ENCODE results near the gene MX2. TPM values are rescaled to one million over a fixed set of nuclear protein-coding genes. Genes with fewer than 3 reads are reported as not detected.

MX2 gene
- total and polyA plus RNA-seq, 2 of the 8 experiments (the other 6 are each of a cell fraction or from before 2014, with no cell fraction given), result 3.1 to 8.9 TPM

DNA sequence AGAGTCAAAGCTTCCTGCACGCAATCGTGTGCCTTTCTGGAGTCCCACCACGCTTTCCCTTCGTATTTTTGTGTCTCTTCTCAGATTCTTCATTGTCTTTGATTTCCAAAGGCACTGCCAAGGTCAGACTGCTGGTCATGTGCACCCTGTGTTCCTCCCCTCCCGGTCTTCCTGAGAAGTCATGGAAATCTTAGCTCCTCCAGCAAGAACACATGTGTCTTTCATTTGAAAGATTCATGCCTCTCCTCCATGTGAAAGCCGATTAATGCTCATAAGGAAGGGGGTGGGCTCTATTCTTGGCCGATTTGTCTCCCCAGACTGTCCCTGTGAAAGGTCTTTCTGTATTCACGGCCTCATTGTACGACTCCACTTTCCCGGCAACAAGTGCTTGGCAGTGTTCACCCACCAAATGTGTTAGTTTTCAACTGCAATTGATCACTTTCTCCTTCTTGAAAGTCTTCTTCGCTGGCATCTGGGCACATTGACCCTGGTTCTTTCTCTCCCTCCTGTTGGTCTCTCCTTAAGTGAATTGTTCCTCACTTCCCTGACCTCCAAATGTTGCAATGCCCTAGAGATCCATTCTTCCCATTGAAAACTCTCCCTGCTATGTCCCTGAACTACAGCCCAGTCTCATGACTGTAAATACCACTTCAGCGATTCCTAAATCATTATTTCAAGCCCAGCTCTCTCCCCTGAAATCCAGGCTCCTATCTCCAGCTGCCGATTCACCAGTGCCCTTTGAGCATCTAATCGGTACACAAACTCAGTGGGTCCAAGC, 25.4 kb downstream of the MX2 start:
- FAIRE-seq (no peak), DNase-seq (ENCODE audit: low read depth in 1 of 2, low spot score in 2 of 2) (no peak)
- H2BK15ac ChIP-seq (ENCODE audit: low read length), result no peak overlapping the region
- peak overlapping the region; percentile 79 for H3K56ac ChIP-seq (replicated peaks; ENCODE audit: insufficient read length, low read depth, low read length)
- H2BK120ac ChIP-seq (replicated peaks; ENCODE audit: low read depth, low read length), result no peak overlapping the region
- no peak overlapping the region for H2AFZ ChIP-seq (ENCODE audit: low read length)
- H3K36me3 ChIP-seq (ENCODE audit: control insufficient read depth in 2 of 4, insufficient read depth in 4 of 4, low read length in 3 of 4), result no peaks in the 10 kb centered on the region
- CTCF ChIA-PET (ENCODE audit: partially characterized antibody), result interaction anchor here (1.0 kb wide), 1 partner anchor 75 kb away, joined by 3 read pairs; no protein-coding TSS in a partner anchor
- no peak overlapping the region for H3K27ac ChIP-seq (ENCODE audit: low read depth, low read length)
- H3K4me3 ChIP-seq (ENCODE audit: extremely low read depth in 1 of 4, insufficient read depth in 2 of 4, low read depth in 3 of 4, low read length in 4 of 4), result no peak overlapping the region
- no peak overlapping the region for H3K4me2 ChIP-seq (ENCODE audit: insufficient read depth in 1 of 2, low read depth in 2 of 2, low read length in 2 of 2)
- TF ChIP-seq JUND (IDR thresholded peaks at IDR 0.05; ENCODE audit: low read length), result no peak
- no peak for TF ChIP-seq FOSL1 (IDR thresholded peaks at IDR 0.05; ENCODE audit: insufficient read depth, low read depth, low read length)
- TF ChIP-seq CEBPB (IDR thresholded peaks at IDR 0.05; ENCODE audit: low read depth, low read length), result no peak
- H3K23me2 ChIP-seq (ENCODE audit: low read depth, low read length), result no peaks in the 10 kb centered on the region
- H4K91ac ChIP-seq (replicated peaks; ENCODE audit: insufficient read length, low read length), result no peak overlapping the region
- 0 out of 4 replicates have a peak, but pooled peaks cover 0 to 3% of the 10 kb centered on the region in 2 experiments for H3K9me3 ChIP-seq (ENCODE audit: insufficient read depth in 2 of 2, low read depth in 1 of 2, low read length in 1 of 2)
- H3K14ac ChIP-seq (ENCODE audit: insufficient read length), result no peak overlapping the region
- H3K79me2 ChIP-seq (ENCODE audit: control insufficient read depth in 1 of 2, insufficient read depth in 2 of 2, low read length in 2 of 2), result no peaks in the 10 kb centered on the region
- no peak overlapping the region for H3K4ac ChIP-seq (replicated peaks; ENCODE audit: insufficient read length, low read depth, low read length)
- 91% methylated on average over 14 of the region's 14 CpGs; no CpG with 5 or more reads in 1 of the 2 experiments for whole genome bisulfite sequencing, 2 experiments (ENCODE audit: extremely low coverage in 1 of 2, insufficient coverage in 1 of 2, insufficient read length in 1 of 2, insufficient replicate concordance in 2 of 2, low coverage in 1 of 2, low lambda C conversion rate in 2 of 2, missing lambda C conversion rate in 1 of 2)
- POLR2A ChIA-PET (ENCODE audit: partially characterized antibody), result no interaction called here
- H3K9ac ChIP-seq (replicated peaks in 1 of 4; ENCODE audit: extremely low read depth in 1 of 4, low read depth in 3 of 4, low read length in 3 of 4), result no peak overlapping the region
- H2BK20ac ChIP-seq (ENCODE audit: low read length), result no peak overlapping the region
- H3K23ac ChIP-seq (ENCODE audit: insufficient read length), result no peak overlapping the region
- H3K79me1 ChIP-seq (ENCODE audit: low read depth, low read length), result no peaks in the 10 kb centered on the region
- H4K5ac ChIP-seq (ENCODE audit: insufficient read length, low read depth, low read length), result no peak overlapping the region
- H3K27me3 ChIP-seq (replicated peaks in 1 of 4; ENCODE audit: control insufficient read depth in 3 of 4, extremely low read depth in 1 of 4, insufficient read depth in 3 of 4, low read length in 3 of 4), result no peaks in the 10 kb centered on the region
- no peak overlapping the region for H3K18ac ChIP-seq (ENCODE audit: extremely low read depth, low read length)
- no peak overlapping the region for H2BK5ac ChIP-seq (ENCODE audit: low read depth, low read length)
- no peak overlapping the region for H4K8ac ChIP-seq (ENCODE audit: extremely low read depth, insufficient read depth, low read length)
- no peaks in the 10 kb centered on the region for H3K4me1 ChIP-seq (replicated peaks in 1 of 4; ENCODE audit: control insufficient read depth in 3 of 4, insufficient read depth in 4 of 4, low read length in 3 of 4)
- no peak overlapping the region for H2BK12ac ChIP-seq (ENCODE audit: low read depth, low read length)
- no peak overlapping the region for H2AK5ac ChIP-seq (ENCODE audit: low read depth, low read length)
- H4K20me1 ChIP-seq (replicated peaks in 1 of 2; ENCODE audit: control insufficient read depth in 1 of 2, insufficient read depth in 2 of 2, low read length in 2 of 2), result no peaks in the 10 kb centered on the region
